IMR-90 (cell line): ENCODE results near the gene KBTBD12.

Experiments used
- CTCF ChIP-seq: conservative IDR thresholded peaks from 2 replicates; pipeline ENCODE4 v1.5.1; 2012; ENCODE audit warnings: mild to moderate bottlenecking, low read depth, low read length, improper control_type of control experiment
- POLR2A ChIP-seq: IDR thresholded peaks from 2 replicates; pipeline ENCODE4 v1.6.1; 2012; ENCODE audit warnings: mild to moderate bottlenecking, low read depth, low read length
- RAD21 ChIP-seq: IDR thresholded peaks from 2 replicates; pipeline ENCODE4 v1.6.1; 2012; ENCODE audit warnings: low read length, improper control_type of control experiment

GRCh38 chr3:127954640-127955039 lies 39.6 kb downstream of the KBTBD12 start:
- TF ChIP-seq CTCF (no peak), POLR2A (no peak), RAD21 (no peak)
